Measurements from ENCODE around the gene GSTK1.

DNA sequence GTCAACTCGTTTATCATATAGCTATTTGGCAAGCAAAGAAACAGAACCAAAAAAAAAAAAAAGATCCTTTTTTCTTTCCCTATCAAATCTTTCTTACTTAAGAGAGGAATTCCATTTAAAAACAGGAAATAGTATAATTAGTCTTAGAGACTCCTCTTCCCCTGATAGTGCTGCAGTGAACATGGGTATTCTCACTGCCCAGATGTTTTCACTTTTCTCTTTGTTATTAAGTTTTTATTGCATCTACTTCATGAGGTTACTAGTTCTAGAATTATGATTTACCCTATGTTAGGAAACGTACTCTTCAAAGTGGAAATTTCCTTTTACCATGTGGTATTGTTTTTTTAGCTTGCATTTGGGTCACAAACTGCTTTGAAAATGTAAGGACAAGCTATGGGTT, 33.4 kb downstream of the GSTK1 start:
- TF ChIP-seq, protein P1, sequence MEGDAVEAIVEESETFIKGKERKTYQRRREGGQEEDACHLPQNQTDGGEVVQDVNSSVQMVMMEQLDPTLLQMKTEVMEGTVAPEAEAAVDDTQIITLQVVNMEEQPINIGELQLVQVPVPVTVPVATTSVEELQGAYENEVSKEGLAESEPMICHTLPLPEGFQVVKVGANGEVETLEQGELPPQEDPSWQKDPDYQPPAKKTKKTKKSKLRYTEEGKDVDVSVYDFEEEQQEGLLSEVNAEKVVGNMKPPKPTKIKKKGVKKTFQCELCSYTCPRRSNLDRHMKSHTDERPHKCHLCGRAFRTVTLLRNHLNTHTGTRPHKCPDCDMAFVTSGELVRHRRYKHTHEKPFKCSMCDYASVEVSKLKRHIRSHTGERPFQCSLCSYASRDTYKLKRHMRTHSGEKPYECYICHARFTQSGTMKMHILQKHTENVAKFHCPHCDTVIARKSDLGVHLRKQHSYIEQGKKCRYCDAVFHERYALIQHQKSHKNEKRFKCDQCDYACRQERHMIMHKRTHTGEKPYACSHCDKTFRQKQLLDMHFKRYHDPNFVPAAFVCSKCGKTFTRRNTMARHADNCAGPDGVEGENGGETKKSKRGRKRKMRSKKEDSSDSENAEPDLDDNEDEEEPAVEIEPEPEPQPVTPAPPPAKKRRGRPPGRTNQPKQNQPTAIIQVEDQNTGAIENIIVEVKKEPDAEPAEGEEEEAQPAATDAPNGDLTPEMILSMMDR (IDR thresholded peaks at IDR 0.05), result no peak
- TF ChIP-seq POLR2A (IDR thresholded peaks at IDR 0.05), result no peak

Measured in thyroid gland (tissue), 4 donors.